ENCODE results near the gene KIAA0825.

- TF ChIP-seq, protein P1, sequence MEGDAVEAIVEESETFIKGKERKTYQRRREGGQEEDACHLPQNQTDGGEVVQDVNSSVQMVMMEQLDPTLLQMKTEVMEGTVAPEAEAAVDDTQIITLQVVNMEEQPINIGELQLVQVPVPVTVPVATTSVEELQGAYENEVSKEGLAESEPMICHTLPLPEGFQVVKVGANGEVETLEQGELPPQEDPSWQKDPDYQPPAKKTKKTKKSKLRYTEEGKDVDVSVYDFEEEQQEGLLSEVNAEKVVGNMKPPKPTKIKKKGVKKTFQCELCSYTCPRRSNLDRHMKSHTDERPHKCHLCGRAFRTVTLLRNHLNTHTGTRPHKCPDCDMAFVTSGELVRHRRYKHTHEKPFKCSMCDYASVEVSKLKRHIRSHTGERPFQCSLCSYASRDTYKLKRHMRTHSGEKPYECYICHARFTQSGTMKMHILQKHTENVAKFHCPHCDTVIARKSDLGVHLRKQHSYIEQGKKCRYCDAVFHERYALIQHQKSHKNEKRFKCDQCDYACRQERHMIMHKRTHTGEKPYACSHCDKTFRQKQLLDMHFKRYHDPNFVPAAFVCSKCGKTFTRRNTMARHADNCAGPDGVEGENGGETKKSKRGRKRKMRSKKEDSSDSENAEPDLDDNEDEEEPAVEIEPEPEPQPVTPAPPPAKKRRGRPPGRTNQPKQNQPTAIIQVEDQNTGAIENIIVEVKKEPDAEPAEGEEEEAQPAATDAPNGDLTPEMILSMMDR (IDR thresholded peaks at IDR 0.05) = no peak
- no peak for TF ChIP-seq POLR2A (IDR thresholded peaks at IDR 0.05)
Observed at GRCh38 chr5:94376672-94377345, 241.6 kb downstream of the KIAA0825 start.
